Activated CD4-positive, alpha-beta T cell treated with anti-CD3 and anti-CD28 coated beads, Interleukin-10, Interleukin-2, amounts not matched to agents 100 ng/mL and 50 ng/mL, durations not matched to agents 16 hours and 8 hours (primary cell): ENCODE measurements around the gene GALNT17.

Source experiments
- DNase-seq: peaks from one replicate; pipeline ENCODE4 v3.0.0-alpha.2; 2020

GALNT17 gene

DNA sequence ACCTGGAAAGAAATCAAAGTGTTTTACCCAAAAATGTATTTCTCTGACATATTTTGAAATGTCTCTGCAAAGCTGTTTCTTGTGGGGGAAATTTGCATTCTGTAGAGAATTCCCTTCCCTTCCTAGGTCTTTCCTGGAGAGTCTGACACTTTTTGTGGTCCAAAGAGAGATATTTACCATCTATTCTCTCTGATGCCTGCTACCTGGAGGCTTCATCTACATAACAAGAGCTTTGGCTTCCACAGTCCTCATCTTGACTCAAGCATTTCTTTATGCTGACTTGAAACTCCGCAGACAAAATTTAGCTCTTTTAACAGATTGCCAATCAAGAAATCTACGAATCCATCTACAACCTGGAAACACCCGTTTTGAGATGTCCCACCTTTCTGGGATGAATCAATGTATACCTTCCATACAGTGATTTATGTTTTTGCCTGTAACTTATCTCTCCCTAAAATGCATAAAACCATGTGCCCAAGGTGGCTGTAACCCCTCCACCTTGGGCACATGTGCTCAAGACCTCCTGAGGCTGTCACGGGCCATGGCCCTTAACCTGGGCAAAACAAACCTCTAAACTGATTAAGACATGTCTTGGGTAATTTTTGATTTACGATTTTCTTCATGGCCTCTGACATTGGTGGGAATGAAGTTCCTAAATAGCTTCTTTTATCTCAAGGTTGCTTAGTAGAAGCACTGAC is 334.7 kb downstream of the GALNT17 start:
- no peak for DNase-seq

DNA sequence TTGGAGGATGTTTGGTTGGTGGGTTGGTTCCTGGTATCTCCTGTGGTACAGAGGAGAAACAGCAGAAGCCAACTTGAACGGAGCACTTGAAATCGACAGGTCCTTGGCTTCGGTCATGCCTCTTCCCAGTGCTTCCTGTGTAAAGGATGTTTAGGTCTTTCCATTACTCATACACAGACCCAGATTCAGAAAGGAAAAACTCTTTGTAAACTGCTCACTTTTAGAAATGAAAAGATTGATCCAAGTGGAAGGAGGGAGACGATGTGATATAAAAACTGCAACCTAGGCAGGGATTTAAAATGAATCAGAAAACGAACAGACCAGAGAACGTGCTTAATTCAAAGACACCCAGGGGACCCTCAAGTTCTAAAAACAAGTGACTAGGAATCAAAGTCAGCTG is 338.4 kb downstream of the GALNT17 start:
- DNase-seq, result no peak

DNA sequence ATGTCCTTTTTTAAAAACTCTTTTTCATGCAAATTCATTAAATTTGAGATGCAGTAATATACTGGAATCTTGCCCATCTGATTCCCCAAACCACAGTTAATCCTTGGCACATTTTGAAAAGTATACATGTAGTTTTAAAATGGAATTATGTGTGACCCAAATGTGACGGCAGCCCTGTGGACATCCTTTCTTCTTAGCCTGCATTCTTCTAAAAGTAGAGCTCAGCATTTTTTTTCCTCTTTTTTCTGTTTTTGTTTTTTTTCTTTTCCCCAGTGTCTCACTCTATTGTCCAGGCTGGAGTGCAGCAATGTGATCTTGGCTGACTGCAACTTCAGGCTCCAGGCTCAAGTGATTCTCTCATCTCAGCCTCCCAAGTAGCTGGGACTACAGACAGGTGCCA is 338.9 kb downstream of the GALNT17 start:
- no peak for DNase-seq

DNA sequence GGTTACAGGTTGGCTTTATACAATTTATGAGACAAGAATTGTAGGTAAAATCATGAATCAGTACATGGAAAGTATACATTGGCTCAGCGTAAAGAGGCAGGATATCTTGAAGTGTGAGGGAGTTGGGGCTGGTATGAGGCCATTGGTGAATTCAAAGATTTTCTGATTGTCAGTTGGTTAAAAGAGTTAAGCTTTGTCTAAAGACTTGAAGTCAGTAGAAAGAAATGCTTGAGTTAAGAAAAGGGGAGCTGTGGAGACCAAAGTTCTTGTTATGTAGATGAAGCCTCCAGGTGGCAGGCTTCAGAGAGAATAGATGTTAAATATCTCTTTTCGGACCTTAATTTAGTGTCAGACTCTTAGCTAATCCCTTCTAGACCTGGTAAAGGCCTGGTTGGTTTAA is 341.0 kb downstream of the GALNT17 start:
- no peak for DNase-seq

DNA sequence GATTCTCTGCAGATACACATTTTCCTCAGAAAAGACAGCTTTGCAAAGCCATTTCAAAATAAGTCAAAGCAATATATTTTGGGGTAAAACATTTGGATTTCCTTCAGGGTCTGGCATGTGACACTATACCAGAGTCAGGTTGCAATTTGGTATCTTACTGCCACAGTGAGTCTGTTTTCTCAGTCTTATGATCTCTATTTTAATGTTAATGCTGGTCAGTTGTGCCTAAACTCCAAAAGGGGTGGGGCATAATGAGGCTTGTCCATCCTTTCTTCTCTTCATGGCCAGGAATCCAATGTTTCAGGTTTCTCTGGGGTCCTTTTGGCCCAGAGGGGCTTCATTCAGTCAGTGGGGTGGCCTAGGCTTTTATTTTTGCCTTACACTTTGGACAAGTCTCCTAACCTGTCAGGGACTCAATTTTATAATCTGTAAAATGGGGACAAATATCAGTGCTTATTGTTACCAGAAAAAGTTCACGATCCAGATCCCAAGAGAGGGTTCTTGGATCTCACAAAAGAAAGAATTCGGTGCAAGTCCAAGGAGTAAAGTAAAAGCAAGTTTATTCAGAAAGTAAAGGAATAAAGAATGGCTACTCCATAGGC is 341.5 kb downstream of the GALNT17 start:
- DNase-seq, result no peak

DNA sequence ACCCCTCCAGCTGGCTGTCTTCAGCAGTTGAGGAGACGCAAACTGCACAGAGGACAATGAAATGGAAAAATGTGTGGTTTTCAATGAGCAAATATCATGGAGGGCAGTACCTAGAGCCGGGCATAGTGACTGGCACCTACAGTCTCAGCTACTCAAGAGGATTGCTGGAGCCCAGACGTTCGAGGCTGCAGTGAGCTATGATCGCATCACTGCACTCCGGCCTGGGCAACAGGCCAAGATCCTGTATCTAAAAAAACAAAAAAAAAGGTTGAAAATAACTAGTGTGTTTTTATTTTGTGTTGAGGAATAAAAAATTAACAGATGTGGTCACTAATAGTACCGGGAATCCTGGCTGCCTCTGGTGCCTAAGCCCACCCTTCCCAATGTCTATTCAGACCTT is 345.5 kb downstream of the GALNT17 start:
- no peak for DNase-seq

DNA sequence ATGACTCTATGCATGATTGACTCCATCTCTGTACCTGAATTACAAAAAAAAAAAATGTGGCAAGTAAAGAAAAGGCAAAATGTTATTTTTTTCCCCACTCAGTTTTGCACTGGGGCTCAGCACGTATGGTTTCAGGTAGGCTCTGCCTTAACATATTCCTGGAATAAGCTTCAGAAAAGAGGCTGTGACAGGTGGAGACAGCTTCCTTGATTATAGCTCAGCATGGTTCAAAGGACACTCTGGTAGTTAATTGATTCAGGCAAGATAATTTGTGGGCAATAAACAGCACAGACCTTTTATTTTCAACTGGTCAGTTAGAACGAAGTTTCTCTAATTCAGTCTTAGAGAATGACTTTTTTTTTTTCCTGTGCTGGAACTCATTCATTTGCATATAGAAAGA is 347.3 kb downstream of the GALNT17 start:
- no peak for DNase-seq

DNA sequence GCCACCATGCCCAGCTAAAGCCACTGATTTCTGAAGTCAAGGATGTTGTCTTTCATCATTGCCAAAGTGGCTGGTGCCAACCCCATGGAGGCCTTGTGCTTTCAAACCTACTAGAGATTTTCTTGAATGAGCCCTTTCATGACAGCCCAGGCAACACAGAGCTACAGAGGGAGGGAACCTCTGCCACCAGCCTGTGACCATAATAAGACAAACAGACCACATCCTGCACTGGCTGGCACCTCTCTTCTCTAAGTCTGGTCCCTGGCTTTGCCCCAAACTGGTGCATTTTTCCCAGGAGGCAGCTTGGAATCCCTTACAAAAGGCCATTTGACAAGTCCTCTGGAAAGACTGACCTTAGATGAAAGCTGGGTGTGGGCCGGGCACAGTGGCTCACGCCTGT is 348.8 kb downstream of the GALNT17 start:
- DNase-seq, result no peak

DNA sequence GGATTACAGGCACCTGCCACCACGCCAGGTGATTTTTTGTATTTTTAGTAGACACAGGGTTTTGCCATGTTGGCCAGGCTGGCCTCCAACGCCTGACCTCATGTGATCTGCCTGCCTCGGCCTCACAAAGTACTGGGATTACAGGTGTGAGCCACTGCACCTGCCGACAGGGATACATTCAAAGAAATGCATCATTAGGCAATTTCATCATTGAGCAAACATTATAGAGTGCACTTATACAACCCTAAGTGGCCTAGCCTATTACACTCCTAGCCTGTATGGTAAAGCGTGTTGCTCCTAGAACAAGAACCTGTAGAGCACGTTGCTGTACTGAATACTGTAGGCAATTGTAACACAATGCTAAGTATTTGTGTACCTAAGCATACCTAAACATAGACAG is 350.3 kb downstream of the GALNT17 start:
- DNase-seq, result no peak

DNA sequence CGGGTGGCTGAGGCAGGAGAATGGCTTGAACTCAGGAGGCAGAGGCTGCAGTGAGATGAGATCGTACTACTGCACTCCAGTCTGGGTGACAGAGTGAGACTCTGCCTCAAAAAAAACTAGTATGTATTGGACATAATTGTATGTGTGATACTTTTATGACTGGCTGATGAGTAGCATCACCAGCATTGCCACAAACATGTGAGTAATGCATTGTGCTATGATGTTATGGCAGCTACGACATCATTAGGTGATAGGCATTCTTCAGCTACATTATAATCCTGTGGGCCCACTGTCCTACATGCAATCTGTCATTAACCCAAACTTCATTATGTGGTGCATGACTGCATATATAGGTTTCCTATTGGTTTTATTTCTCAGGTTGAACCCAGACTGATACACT is 352.4 kb downstream of the GALNT17 start:
- no peak for DNase-seq

DNA sequence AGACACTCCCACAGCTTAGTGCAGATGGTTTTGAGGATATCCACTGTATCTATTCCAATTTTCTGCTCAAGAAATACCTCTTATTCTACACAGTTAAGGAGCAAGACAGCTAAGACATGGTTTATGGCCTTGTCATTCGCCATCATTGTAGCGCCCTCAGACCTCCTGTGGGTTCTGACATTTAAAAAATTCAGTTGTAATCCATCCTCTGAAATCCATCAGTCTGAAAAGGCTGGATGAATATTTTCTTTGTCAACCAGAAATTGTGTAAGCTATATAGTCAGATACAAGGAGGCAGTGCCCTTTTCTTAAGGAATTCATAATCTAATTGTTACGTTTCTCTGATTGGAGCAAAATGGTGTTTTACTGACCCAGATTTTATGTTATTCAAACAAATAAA is 353.6 kb downstream of the GALNT17 start:
- DNase-seq, result no peak

DNA sequence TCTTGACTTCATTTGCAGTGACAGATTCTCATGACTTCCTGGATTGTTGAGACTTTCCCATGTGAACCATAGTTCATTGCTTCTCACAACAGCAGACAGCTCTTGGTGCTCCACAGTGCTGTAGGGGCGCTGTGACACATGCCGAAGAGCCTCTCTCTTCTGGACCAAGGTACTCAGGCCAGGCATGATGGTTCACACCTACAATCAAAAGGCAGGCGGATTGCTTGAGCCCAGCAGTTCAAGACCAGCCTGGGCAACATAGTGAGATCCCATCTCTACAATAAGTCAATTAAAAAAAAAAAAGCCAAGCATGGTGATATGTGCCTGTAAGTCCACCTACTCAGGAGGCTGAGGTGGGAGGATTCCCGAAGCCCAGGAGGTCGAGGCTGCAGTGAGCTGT is 354.5 kb downstream of the GALNT17 start:
- DNase-seq, result no peak

DNA sequence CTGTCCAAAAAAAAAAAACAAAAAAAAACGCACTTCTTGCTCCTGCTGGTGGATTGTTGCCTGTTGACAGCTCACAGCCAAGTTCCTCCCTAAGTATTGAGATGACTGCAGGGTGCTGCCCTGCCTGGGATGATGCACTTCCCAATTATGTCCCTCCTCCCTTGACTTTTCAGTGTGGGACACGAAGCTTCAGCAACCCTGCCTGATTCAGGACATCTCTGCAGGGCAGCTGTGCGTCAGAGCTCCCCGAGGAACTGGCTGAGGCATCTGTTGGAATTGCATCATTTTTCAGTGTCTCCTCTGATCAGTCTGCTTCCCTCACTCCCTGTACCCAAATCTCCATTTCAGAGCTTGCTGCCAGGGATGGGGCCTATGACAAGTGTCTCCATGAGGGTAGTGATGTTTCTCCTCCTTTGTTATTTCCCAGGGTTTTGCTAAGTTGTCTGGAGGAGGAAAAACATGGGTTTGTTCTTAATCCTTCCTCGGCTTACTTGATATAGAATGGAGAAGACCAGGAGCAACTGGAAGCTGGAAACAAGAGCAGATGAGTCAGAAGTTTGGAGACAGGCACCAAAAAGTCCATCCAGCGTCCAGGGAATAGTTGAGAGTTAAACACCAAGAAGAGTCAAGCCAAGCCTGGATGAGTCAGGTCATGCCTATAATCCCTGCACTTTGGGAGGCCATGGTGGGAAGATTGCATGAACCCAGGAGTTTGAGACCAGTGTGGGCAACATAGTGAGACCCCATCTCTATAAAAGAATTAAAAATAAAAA is 355.1 kb downstream of the GALNT17 start:
- DNase-seq, result no peak

DNA sequence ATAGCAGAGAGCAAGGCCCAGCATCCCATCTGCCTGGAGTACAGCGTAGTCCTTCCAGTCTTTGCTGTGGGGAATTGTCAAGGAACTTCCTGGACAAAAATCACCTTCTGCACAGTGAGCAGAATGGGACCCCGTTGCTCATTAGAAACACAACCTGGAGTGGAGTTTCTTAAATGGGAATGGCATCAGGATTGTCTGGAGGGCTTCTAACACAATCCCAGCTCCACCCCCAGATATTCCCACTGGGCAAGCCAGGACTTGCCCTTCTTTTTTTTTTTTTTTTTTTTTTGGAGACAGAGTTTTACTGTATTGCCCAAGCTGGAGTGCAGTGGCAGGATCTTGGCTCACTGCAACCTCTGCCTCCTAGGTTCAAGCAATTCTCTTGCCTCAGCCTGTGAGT is 356.4 kb downstream of the GALNT17 start:
- DNase-seq, result no peak

DNA sequence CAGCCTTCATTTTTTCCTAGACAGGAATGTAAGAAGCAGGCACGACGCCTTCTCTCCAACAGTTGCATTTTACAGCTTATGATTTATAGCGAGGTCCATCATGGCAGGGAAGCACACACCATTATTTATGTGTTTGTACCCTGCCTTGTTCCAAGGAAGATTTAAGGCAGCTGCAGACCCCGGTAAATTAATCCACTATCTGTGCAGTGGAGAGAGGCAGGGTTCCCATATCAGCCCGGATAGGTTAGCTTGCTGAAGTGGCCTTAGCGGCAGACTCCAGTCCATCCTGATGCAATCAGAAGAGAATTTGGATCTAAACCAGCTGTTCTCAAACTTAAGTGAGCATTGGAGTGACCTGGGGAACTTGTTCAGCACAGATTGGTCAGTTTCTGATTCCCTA is 359.4 kb downstream of the GALNT17 start:
- DNase-seq, result no peak

DNA sequence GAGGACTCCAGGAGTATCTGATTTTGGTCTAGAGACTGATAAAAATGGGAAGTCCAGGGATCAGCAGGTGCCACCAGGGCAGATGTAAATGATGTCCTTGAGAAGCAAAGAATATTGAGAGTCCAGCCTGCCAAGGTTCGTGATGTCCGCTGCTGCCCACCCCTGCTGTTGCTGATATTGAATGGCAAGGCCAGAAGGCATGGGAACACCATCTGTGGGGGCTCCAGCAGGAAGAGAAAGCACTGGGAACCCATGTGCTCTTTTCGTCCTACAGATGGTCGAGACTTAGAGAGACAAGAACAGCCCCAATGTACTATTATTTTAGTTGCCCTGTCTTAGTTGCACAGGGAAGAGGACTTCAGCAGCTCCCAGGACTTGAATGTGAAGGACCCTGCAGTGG is 363.9 kb downstream of the GALNT17 start:
- DNase-seq, result no peak

DNA sequence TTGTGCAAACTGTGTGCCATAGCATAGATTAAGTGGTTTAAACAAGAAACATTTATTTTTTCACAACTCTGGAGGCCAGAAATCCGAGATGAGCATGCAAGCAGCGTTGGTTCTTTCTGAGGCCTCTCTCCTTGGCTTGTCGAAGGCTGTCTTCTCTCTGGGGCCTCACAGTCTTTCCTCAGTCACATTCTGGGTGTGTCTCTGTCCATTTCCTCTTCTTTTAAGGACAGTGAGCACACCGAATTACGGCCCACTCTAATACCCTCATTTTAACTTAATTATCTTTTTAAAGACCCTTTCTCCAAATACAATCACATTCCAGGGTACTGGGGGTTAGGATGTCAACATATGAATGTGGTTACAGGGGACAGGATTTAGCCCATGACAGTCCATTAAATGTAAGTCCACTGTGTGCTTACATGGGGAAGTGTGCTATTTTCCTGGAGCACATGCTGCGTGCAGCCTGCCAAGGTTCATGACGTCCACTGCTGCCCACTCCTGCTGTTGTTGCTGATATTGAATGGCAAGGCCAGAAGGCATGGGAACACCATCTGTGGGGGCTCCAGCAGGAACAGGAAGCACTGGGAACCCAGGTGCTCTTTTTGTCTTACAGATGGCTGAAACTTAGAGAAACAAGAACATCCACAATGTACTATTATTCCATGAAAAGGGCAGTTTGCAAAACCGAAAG is 365.5 kb downstream of the GALNT17 start:
- no peak for DNase-seq

DNA sequence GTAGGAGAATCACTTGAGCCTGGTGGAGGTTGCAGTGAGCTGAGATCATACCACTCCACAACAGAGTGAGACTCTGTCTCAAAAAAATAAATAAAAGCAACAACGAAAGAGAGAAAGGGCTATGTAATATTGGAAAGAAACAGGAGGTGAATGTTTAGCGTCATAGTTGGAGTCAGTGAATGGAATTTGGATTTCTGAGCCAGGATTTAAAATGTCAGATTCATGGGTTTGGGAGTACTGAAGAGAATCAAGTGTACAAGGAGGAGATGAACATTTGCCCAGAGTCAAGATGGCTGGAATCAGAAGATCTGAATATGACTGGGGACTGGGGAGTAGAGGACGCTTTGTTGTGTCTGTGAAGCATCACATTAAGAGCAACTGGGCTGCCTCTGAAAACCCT is 366.4 kb downstream of the GALNT17 start:
- DNase-seq, result no peak

DNA sequence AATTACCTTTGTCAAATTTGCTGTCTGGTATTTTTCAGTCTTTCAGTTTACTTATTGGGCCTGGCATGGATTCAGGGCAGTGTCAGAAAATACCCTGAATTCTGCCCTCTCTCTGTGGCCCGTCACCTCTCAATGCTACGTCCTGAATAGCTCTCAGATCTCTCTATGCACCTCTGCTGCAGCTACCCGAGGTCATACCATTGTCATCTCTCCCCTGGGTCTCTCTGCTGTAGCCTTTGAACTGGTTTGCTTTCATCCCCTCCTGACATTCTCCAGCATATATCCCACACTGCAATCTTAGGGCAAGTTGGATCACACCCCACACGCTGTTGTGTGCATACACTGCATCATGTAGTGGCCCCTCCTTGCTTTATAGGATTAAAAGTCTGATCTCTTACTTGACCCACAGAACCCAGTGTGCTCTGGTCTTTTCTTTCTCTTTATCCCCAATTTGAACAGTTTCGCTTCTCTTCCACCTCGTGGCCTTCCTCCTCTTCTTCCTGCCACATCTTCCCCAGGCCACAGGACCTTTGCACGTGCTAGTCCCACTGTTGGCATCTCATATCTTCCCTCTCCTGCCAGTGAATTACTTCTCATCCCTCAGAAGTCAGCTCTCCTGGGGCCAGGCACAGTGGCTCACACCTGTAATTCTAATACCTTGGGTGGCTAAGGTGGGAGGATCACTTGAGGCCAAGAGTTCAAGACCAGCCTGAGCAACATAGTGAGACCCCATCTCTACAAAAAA is 372.9 kb downstream of the GALNT17 start:
- no peak for DNase-seq

DNA sequence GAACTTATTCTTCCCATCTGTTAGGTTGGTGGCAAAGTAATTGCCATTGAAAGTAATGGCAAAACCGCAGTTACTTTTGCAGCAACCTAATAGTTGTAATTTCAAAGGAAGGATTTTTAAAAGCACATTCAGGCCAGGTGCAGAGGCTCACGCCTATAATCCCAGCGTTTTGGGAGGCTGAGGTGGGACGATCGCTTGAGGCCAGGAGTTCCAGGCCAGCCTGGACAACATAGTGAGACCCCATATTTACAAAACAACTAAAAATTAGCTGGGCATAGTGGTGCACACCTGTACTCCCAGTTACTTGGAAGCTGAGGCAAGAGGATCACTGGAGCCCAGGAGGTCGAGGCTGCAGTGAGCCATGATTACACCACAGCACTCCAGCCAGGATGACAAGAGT is 374.9 kb downstream of the GALNT17 start:
- DNase-seq, result no peak

DNA sequence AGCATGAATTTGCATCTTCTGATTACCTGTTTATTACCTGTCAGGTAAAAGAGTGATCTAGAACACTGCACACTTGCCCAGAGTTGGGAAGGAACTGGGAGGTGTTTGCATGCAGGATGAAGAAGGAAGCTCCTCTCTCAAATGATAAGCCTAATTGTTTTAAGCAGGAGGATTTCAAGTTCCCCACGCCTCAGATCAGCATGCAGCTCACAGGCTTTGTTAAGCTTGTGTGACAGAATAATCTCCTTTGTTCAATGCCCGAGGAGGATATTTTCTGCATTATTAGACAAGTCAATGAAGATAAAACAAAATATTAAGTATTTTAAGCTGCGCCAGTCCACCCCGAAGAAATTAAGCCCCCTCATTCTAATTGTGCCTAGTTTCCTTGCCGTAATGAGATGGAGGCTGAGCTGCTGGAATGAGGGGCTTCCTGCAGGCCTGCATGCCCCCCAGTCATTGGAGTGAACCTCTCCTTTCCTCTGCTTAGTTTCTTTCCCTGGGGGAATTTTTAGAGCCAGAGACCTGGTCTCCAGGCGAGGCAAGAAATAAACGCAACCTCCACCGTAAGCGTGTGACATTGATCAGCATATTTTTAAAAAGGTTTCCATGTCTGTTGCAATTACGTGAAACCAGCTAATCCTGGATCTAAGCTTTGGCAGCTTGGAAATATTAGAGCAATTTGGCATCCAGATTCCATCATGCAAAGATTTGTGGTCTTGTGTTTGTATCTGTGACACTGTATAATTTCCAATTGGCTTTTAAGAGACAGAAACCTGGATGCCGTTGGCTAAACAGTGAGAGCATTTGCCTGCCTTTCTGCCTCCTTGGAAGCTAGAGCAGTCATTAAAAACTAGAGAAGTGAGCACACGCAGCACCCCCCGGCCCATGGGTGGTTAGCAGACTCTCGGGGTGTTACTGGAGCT is 376.0 kb downstream of the GALNT17 start:
- DNase-seq, result no peak

DNA sequence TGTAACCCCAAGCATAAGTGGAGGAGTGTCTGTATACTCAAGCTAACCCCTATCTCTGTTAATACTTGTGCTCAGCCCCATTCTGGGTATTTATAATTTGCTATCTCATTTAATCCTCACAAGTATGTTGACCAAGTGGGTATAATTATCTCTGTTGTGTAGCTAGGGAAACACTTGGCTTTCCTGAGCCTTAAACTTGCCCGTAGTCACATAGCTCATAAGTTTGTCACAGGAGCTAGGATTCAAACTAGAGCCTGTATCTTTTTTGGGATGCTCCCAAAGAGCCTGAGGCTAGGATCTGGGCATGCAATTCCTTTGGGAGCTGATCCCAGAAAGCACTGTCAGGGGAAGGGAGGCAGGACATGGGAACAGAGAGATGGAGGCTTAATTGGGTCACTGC is 377.4 kb downstream of the GALNT17 start:
- DNase-seq, result no peak
